Liver (tissue), 10 donors: ENCODE results near the gene STK40. TPM values are rescaled to one million over a fixed set of nuclear protein-coding genes. Genes with fewer than 3 reads are reported as not detected.

Experiments used
- DNase-seq: peaks from one replicate; pipeline ENCODE4 v3.0.0-alpha.2; 2017; ENCODE audit warnings: low spot score
- H3K27ac ChIP-seq, 2 donors: one replicate each; pipeline ENCODE4 v1.7.0; 2013; ENCODE audit warnings: inconsistent platforms in 2 of 2, low read length in 2 of 2, control low read depth in 1 of 2, low read depth in 1 of 2, mild to moderate bottlenecking in 1 of 2
- H3K27me3 ChIP-seq, 4 donors: one replicate each; pipeline versions ENCODE4 v1.6.1 to v1.7.0; 2013; ENCODE audit warnings: low read length in 3 of 4, inconsistent platforms in 1 of 4, mild to moderate bottlenecking in 1 of 4, moderate library complexity in 1 of 4; ENCODE audit not compliant: control insufficient read depth in 4 of 4, insufficient read depth in 4 of 4
- H3K36me3 ChIP-seq, 4 donors: one replicate each; pipeline versions ENCODE4 v1.6.1 to v1.7.0; 2013; ENCODE audit warnings: low read length in 3 of 4, mild to moderate bottlenecking in 3 of 4, low read depth in 1 of 4, moderate library complexity in 1 of 4; ENCODE audit not compliant: control insufficient read depth in 4 of 4, insufficient read depth in 3 of 4
- H3K4me1 ChIP-seq, 4 donors: one replicate each; pipeline versions ENCODE4 v1.6.1 to v1.7.0; 2013; ENCODE audit warnings: low read length in 3 of 4, mild to moderate bottlenecking in 3 of 4, moderate library complexity in 1 of 4; ENCODE audit not compliant: control insufficient read depth in 4 of 4, insufficient read depth in 4 of 4
- H3K4me3 ChIP-seq, 3 donors: one replicate each; pipeline versions ENCODE4 v1.6.1 to v1.7.0; 2013; ENCODE audit warnings: low read length in 3 of 3, control low read depth in 1 of 3, low read depth in 1 of 3, mild to moderate bottlenecking in 1 of 3
- H3K9ac ChIP-seq, 2 donors: one replicate each; pipeline ENCODE4 v1.7.0; 2013; ENCODE audit warnings: low read length in 2 of 2, mild to moderate bottlenecking in 2 of 2, moderate library complexity in 2 of 2, control low read depth in 1 of 2, low read depth in 1 of 2
- H3K9me3 ChIP-seq, 4 donors: one replicate each; pipeline versions ENCODE4 v1.6.1 to v1.7.0; 2013; ENCODE audit warnings: low read length in 3 of 4; ENCODE audit not compliant: control insufficient read depth in 4 of 4
- ATF3 ChIP-seq: IDR thresholded peaks from 2 replicates; pipeline ENCODE4 v1.6.1; 2016; ENCODE audit warnings: antibody characterized with exemption
- CTCF ChIP-seq: fragments of 150-350 bp; IDR thresholded peaks from 2 replicates; pipeline ENCODE4 v1.5.1; 2017; ENCODE audit warnings: improper control_type of control experiment, low read depth, low read length; ENCODE audit not compliant: missing input control
- EGR1 ChIP-seq, 2 donors: IDR thresholded peaks; 2 replicates each; pipeline ENCODE4 v1.6.1; 2016 to 2018; ENCODE audit warnings: antibody characterized with exemption in 2 of 2, low read depth in 2 of 2
- FOXA2 ChIP-seq: IDR thresholded peaks from 2 replicates; pipeline ENCODE4 v1.6.1; 2016; ENCODE audit warnings: antibody characterized with exemption
- GABPA ChIP-seq, 2 donors: IDR thresholded peaks in 1 of 2; conservative IDR thresholded peaks in 1 of 2; 2 replicates each; pipeline ENCODE4 v1.6.1; 2016; ENCODE audit warnings: antibody characterized with exemption in 2 of 2, mild to moderate bottlenecking in 1 of 2, moderate library complexity in 1 of 2
- HNF4A ChIP-seq, 2 donors: conservative IDR thresholded peaks; 2 replicates each; pipeline ENCODE4 v1.6.1; 2016; ENCODE audit warnings: antibody characterized with exemption in 2 of 2, mild to moderate bottlenecking in 2 of 2
- JUND ChIP-seq, 2 donors: IDR thresholded peaks; 2 replicates each; pipeline ENCODE4 v1.6.1; 2016; ENCODE audit warnings: antibody characterized with exemption in 2 of 2
- RAD21 ChIP-seq, 2 donors: IDR thresholded peaks; 2 replicates each; pipeline ENCODE4 v1.6.1; 2016; ENCODE audit warnings: antibody characterized with exemption in 2 of 2, mild to moderate bottlenecking in 2 of 2
- REST ChIP-seq: IDR thresholded peaks from 2 replicates; pipeline ENCODE4 v1.6.1; 2016; ENCODE audit warnings: antibody characterized with exemption, mild to moderate bottlenecking
- RXRA ChIP-seq, 2 donors: IDR thresholded peaks; 2 replicates each; pipeline ENCODE4 v1.6.1; 2017 to 2018; ENCODE audit warnings: antibody characterized with exemption in 2 of 2, mild to moderate bottlenecking in 1 of 2
- SP1 ChIP-seq: IDR thresholded peaks from 2 replicates; pipeline ENCODE4 v1.6.1; 2018; ENCODE audit warnings: antibody characterized with exemption, mild to moderate bottlenecking
- TAF1 ChIP-seq: conservative IDR thresholded peaks from 2 replicates; pipeline ENCODE4 v1.6.1; 2016; ENCODE audit warnings: antibody characterized with exemption, mild to moderate bottlenecking
- WGBS: extraction: QIAGEN DNeasy Blood & Tissue Kit; methylation state at CpG from one replicate; pipeline ENCODE4 v1.1.7; 2013; 5-methylcytosine and 5-hydroxymethylcytosine counted together
- polyA plus RNA-seq, 2 donors: library from polyadenylated mRNA; stranded (reverse) in 1 of 2; unstranded in 1 of 2; fragments of 200-250 nt in 1 of 2; fragments of >200 nt in 1 of 2; fragmentation: Nextera tagmentation in 1 of 2; extraction: Ambion mirVana in 1 of 2; gene quantifications; one replicate each; pipeline versions ENCODE4 v1.2.1 to v1.2.3, GENCODE V29; 2013 to 2015
- small RNA-seq: library from RNA; depleted of rRNA; stranded (forward); fragments of <200 nt; gene quantifications from one replicate; pipeline ENCODE3, GENCODE V24; 2014
- total RNA-seq, 2 donors: library from RNA; depleted of rRNA; stranded (reverse); fragments of >200 nt; gene quantifications; one replicate each; pipeline ENCODE4 v1.2.3, GENCODE V29; 2014
- donor health status: healthy.
- donor health status: healthy.
- donor health status: healthy.
- donor health status: healthy.
- donor health status: healthy.

The STK40 gene
- total and polyA plus RNA-seq, 4 donors = 13.0 to 26.8 (median 21.9) TPM

GRCh38 chr1:36295390-36295789, 90.3 kb downstream of the STK40 start:
- TF ChIP-seq RXRA (IDR thresholded peaks at IDR 0.05) = no peak
- TF ChIP-seq FOXA2 = no peak
- TF ChIP-seq GABPA (IDR thresholded peaks at IDR 0.05 in 1 of 2, conservative IDR thresholded peaks at IDR 0.05 in 1 of 2) = no peak
- no peak for TF ChIP-seq HNF4A (conservative IDR thresholded peaks at IDR 0.05)
- no peak for TF ChIP-seq ATF3
- TF ChIP-seq REST = no peak
- TF ChIP-seq RAD21 (IDR thresholded peaks at IDR 0.05) = no peak
- TF ChIP-seq TAF1 = no peak
- TF ChIP-seq EGR1 (IDR thresholded peaks at IDR 0.05; ENCODE audit: low read depth in 2 of 2) = no peak
- no peak for TF ChIP-seq CTCF
- no peak for TF ChIP-seq SP1
- TF ChIP-seq JUND (IDR thresholded peaks at IDR 0.05) = no peak
- no peak for DNase-seq
- no peaks in the 10 kb centered on the region for H3K4me1 ChIP-seq
- no peak overlapping the region for H3K4me3 ChIP-seq
- H3K27ac ChIP-seq = no peak overlapping the region
- no peaks in the 10 kb centered on the region for H3K27me3 ChIP-seq
- no peaks in the 10 kb centered on the region for H3K9me3 ChIP-seq
- H3K9ac ChIP-seq = no peak overlapping the region
- peaks cover 13 to 73% (median 55%) of the 10 kb centered on the region in 4 donors for H3K36me3 ChIP-seq
- 90% methylated on average over 2 of the region's 2 CpGs for WGBS

Small RNA genes lying within 50 kb of the gene (small RNA-seq; reads per million reads assigned to genes)
- not detected for gene RNU4-27P
- gene SNORA63C = 0.22 reads per million, percentile 7 among the genes with 10 or more reads in this experiment

Other genes starting within 250 kb of the STK40 start
- gene TRAPPC3, start 236.4 kb downstream of the STK40 start, total RNA-seq = 10 to 100 TPM; 30.4 to 56.1 TPM
- 10 to 100 TPM; 24.2 to 30.4 TPM for gene TRAPPC3, start 236.4 kb downstream of the STK40 start, polyA plus RNA-seq
- gene MAP7D1, start 229.8 kb downstream of the STK40 start, total RNA-seq = 10 to 100 TPM; 14.8 to 15.1 TPM
- gene MAP7D1, start 229.8 kb downstream of the STK40 start, polyA plus RNA-seq = 10 to 100 TPM in 1 of 2 donors, 1 to 10 TPM in 1; 5.6 to 10.9 TPM
- gene THRAP3, start 161.5 kb downstream of the STK40 start, total RNA-seq = 10 to 100 TPM; 48.9 to 55.1 TPM
- gene THRAP3, start 161.5 kb downstream of the STK40 start, polyA plus RNA-seq = 10 to 100 TPM; 21.3 to 42.8 TPM
- gene SH3D21, start 79.6 kb downstream of the STK40 start, total RNA-seq = 1 to 10 TPM in 1 of 2 donors, under 1 TPM in 1; 0.47 to 1.0 TPM
- under 1 TPM; 0.29 to 0.36 TPM for gene SH3D21, start 79.6 kb downstream of the STK40 start, polyA plus RNA-seq
- 10 to 100 TPM in 1 of 2 donors, 1 to 10 TPM in 1; 5.6 to 22.7 TPM for gene EVA1B, start 62.3 kb downstream of the STK40 start, total RNA-seq
- 10 to 100 TPM in 1 of 2 donors, 1 to 10 TPM in 1; 3.3 to 11.2 TPM for gene EVA1B, start 62.3 kb downstream of the STK40 start, polyA plus RNA-seq
- 1 to 10 TPM; 6.2 to 8.0 TPM for gene LSM10, start 12.0 kb upstream of the STK40 start, total RNA-seq
- 10 to 100 TPM; 40.2 to 45.2 TPM for gene LSM10, start 12.0 kb upstream of the STK40 start, polyA plus RNA-seq
- gene OSCP1, start 64.5 kb upstream of the STK40 start, total RNA-seq = 1 to 10 TPM; 1.5 to 1.7 TPM
- gene OSCP1, start 64.5 kb upstream of the STK40 start, polyA plus RNA-seq = 1 to 10 TPM; 1.1 to 1.5 TPM
- gene MRPS15, start 78.5 kb upstream of the STK40 start, total RNA-seq = 10 to 100 TPM; 41.8 to 44.3 TPM
- gene MRPS15, start 78.5 kb upstream of the STK40 start, polyA plus RNA-seq = 10 to 100 TPM; 75.4 to 95.0 TPM
- gene CSF3R, start 97.0 kb upstream of the STK40 start, total RNA-seq = 10 to 100 TPM; 23.7 to 81.3 TPM
- gene CSF3R, start 97.0 kb upstream of the STK40 start, polyA plus RNA-seq = 1 to 10 TPM; 6.7 to 8.2 TPM